ENCODE measurements around the gene ELF5.

Gene ELF5

GRCh38 chr11:34439610-34440198, 73.9 kb downstream of the ELF5 start:
- DNase-seq: peak in 1 of 2 donors; percentile 18
- Histone ChIP-seq H3K9me3 (ENCODE audit: insufficient read depth, low read depth, low read length) (no peaks in the 10 kb centered on the region), H2AFZ (ENCODE audit: insufficient read depth, low read length, poor library complexity) (no peak overlapping the region), H3K9ac (ENCODE audit: low read length) (no peak overlapping the region), H3K27ac (ENCODE audit: low read depth, low read length) (no peak overlapping the region), H3K36me3 (ENCODE audit: control insufficient read depth in 1 of 2, insufficient read depth in 2 of 2, low read length in 2 of 2) (no peaks in the 10 kb centered on the region), H2BK120ac (ENCODE audit: insufficient read depth, low read length, poor library complexity) (no peak overlapping the region), H2AK5ac (ENCODE audit: low read length) (no peak overlapping the region), H4K91ac (ENCODE audit: low read depth, low read length) (no peak overlapping the region), H3K4me3 (ENCODE audit: low read depth, low read length) (no peak overlapping the region), H3K4ac (ENCODE audit: low read depth, low read length) (no peak overlapping the region), H4K8ac (ENCODE audit: low read depth, low read length) (no peak overlapping the region), H3K27me3 (ENCODE audit: insufficient read depth, low read length) (no peaks in the 10 kb centered on the region), H3K4me2 (ENCODE audit: low read length) (peak overlapping the region; percentile 75), H3K23ac (ENCODE audit: low read length) (peak overlapping the region; percentile 38), H3K14ac (ENCODE audit: low read length) (no peak overlapping the region), H4K12ac (ENCODE audit: low read depth, low read length) (no peak overlapping the region), H3K18ac (ENCODE audit: low read length) (no peak overlapping the region), H3K79me2 (ENCODE audit: control insufficient read depth, insufficient read depth, low read length, poor library complexity) (no peaks in the 10 kb centered on the region), H2BK12ac (ENCODE audit: low read length) (no peak overlapping the region), H3K79me1 (ENCODE audit: low read length) (no peaks in the 10 kb centered on the region), H2BK5ac (ENCODE audit: low read depth, low read length, poor library complexity) (no peak overlapping the region), H3K4me1 (ENCODE audit: control insufficient read depth in 1 of 2, insufficient read depth in 2 of 2, low read length in 2 of 2) (peaks cover 0 to 2% of the 10 kb centered on the region in 2 experiments)
- WGBS (ENCODE audit: extremely low coverage, insufficient coverage, insufficient read length): no CpG with 5 or more reads among the region's 8 CpGs

GRCh38 chr11:34438529-34439507, 74.8 kb downstream of the ELF5 start, which contains the start of gene CAT:
Gene CAT, plus strand, starts transcription at chr11:34438934. Its CDS starts 80 bp downstream, at chr11:34439014.
- no peak within 1 kb of the TSS for H4K91ac ChIP-seq (ENCODE audit: low read depth, low read length)
- peak within 1 kb of the TSS; percentile 62 for H2AFZ ChIP-seq (ENCODE audit: insufficient read depth, low read length, poor library complexity)
- peak within 1 kb of the TSS; percentile 71 for H3K9ac ChIP-seq (ENCODE audit: low read length)
- H3K4me3 ChIP-seq (ENCODE audit: low read depth, low read length): peak within 1 kb of the TSS; percentile 90
- H3K18ac ChIP-seq (ENCODE audit: low read length): no peak within 1 kb of the TSS
- no peaks in the 10 kb centered on the region for H3K79me1 ChIP-seq (ENCODE audit: low read length)
- H3K23ac ChIP-seq (ENCODE audit: low read length): peak within 1 kb of the TSS; percentile 38
- H3K4me2 ChIP-seq (ENCODE audit: low read length): peak within 1 kb of the TSS; percentile 80
- no peak within 1 kb of the TSS for H4K12ac ChIP-seq (ENCODE audit: low read depth, low read length)
- H2AK5ac ChIP-seq (ENCODE audit: low read length): no peak within 1 kb of the TSS
- DNase-seq: peak; percentile 96 to 97
- no peak within 1 kb of the TSS for H2BK12ac ChIP-seq (ENCODE audit: low read length)
- peaks cover 0 to 2% of the 10 kb centered on the region in 2 experiments for H3K4me1 ChIP-seq (ENCODE audit: control insufficient read depth in 1 of 2, insufficient read depth in 2 of 2, low read length in 2 of 2)
- no peak within 1 kb of the TSS for H3K27ac ChIP-seq (ENCODE audit: low read depth, low read length)
- no peak within 1 kb of the TSS for H3K14ac ChIP-seq (ENCODE audit: low read length)
- WGBS (ENCODE audit: extremely low coverage, insufficient coverage, insufficient read length): no CpG with 5 or more reads among the region's 62 CpGs
- no peaks in the 10 kb centered on the region for H3K9me3 ChIP-seq (ENCODE audit: insufficient read depth, low read depth, low read length)
- no peak within 1 kb of the TSS for H4K8ac ChIP-seq (ENCODE audit: low read depth, low read length)
- H3K79me2 ChIP-seq (ENCODE audit: control insufficient read depth, insufficient read depth, low read length, poor library complexity): no peaks in the 10 kb centered on the region
- no peak within 1 kb of the TSS for H2BK5ac ChIP-seq (ENCODE audit: low read depth, low read length, poor library complexity)
- H3K27me3 ChIP-seq (ENCODE audit: insufficient read depth, low read length): no peaks in the 10 kb centered on the region
- H2BK120ac ChIP-seq (ENCODE audit: insufficient read depth, low read length, poor library complexity): no peak within 1 kb of the TSS
- no peak within 1 kb of the TSS for H3K4ac ChIP-seq (ENCODE audit: low read depth, low read length)
- no peaks in the 10 kb centered on the region for H3K36me3 ChIP-seq (ENCODE audit: control insufficient read depth in 1 of 2, insufficient read depth in 2 of 2, low read length in 2 of 2)

- DNase-seq: no peak
- Histone ChIP-seq H3K27ac (ENCODE audit: low read depth, low read length) (no peak overlapping the region), H3K4me2 (ENCODE audit: low read length) (no peak overlapping the region), H2BK5ac (ENCODE audit: low read depth, low read length, poor library complexity) (no peak overlapping the region), H3K4ac (ENCODE audit: low read depth, low read length) (no peak overlapping the region), H2AFZ (ENCODE audit: insufficient read depth, low read length, poor library complexity) (no peak overlapping the region), H3K79me2 (ENCODE audit: control insufficient read depth, insufficient read depth, low read length, poor library complexity) (no peaks in the 10 kb centered on the region), H3K18ac (ENCODE audit: low read length) (no peak overlapping the region), H2AK5ac (ENCODE audit: low read length) (no peak overlapping the region), H3K9ac (ENCODE audit: low read length) (no peak overlapping the region), H2BK12ac (ENCODE audit: low read length) (no peak overlapping the region), H4K8ac (ENCODE audit: low read depth, low read length) (no peak overlapping the region), H2BK120ac (ENCODE audit: insufficient read depth, low read length, poor library complexity) (no peak overlapping the region), H3K27me3 (ENCODE audit: insufficient read depth, low read length) (no peaks in the 10 kb centered on the region), H3K9me3 (ENCODE audit: insufficient read depth, low read depth, low read length) (no peaks in the 10 kb centered on the region), H3K14ac (ENCODE audit: low read length) (no peak overlapping the region), H4K91ac (ENCODE audit: low read depth, low read length) (no peak overlapping the region), H4K12ac (ENCODE audit: low read depth, low read length) (no peak overlapping the region), H3K4me3 (ENCODE audit: low read depth, low read length) (no peak overlapping the region), H3K79me1 (ENCODE audit: low read length) (no peaks in the 10 kb centered on the region), H3K23ac (ENCODE audit: low read length) (no peak overlapping the region), H3K36me3 (ENCODE audit: control insufficient read depth in 1 of 2, insufficient read depth in 2 of 2, low read length in 2 of 2) (no peaks in the 10 kb centered on the region), H3K4me1 (ENCODE audit: control insufficient read depth in 1 of 2, insufficient read depth in 2 of 2, low read length in 2 of 2) (peaks cover 0 to 2% of the 10 kb centered on the region in 2 experiments)
- no CpG with 5 or more reads among the region's 2 CpGs for WGBS (ENCODE audit: extremely low coverage, insufficient coverage, insufficient read length)
These were observed 76.1 kb downstream of the ELF5 start for GRCh38 chr11:34437224-34438125.

GRCh38 chr11:34433899-34434298, 79.7 kb downstream of the ELF5 start:
- no peak overlapping the region for H3K27ac ChIP-seq (ENCODE audit: low read depth, low read length)
- no peak overlapping the region for H3K4me3 ChIP-seq (ENCODE audit: low read depth, low read length)
- H3K18ac ChIP-seq (ENCODE audit: low read length): no peak overlapping the region
- no peak overlapping the region for H3K23ac ChIP-seq (ENCODE audit: low read length)
- no peak overlapping the region for H2BK5ac ChIP-seq (ENCODE audit: low read depth, low read length, poor library complexity)
- H4K91ac ChIP-seq (ENCODE audit: low read depth, low read length): no peak overlapping the region
- H4K12ac ChIP-seq (ENCODE audit: low read depth, low read length): no peak overlapping the region
- H3K4me2 ChIP-seq (ENCODE audit: low read length): no peak overlapping the region
- H3K14ac ChIP-seq (ENCODE audit: low read length): no peak overlapping the region
- H3K79me1 ChIP-seq (ENCODE audit: low read length): no peaks in the 10 kb centered on the region
- no peaks in the 10 kb centered on the region for H3K79me2 ChIP-seq (ENCODE audit: control insufficient read depth, insufficient read depth, low read length, poor library complexity)
- H2BK120ac ChIP-seq (ENCODE audit: insufficient read depth, low read length, poor library complexity): no peak overlapping the region
- no peak overlapping the region for H4K8ac ChIP-seq (ENCODE audit: low read depth, low read length)
- WGBS (ENCODE audit: extremely low coverage, insufficient coverage, insufficient read length): no CpG with 5 or more reads among the region's 3 CpGs
- no peak overlapping the region for H2AFZ ChIP-seq (ENCODE audit: insufficient read depth, low read length, poor library complexity)
- no peaks in the 10 kb centered on the region for H3K27me3 ChIP-seq (ENCODE audit: insufficient read depth, low read length)
- H3K4me1 ChIP-seq (ENCODE audit: control insufficient read depth in 1 of 2, insufficient read depth in 2 of 2, low read length in 2 of 2): no peaks in the 10 kb centered on the region
- no peak overlapping the region for H2BK12ac ChIP-seq (ENCODE audit: low read length)
- H3K9ac ChIP-seq (ENCODE audit: low read length): no peak overlapping the region
- no peaks in the 10 kb centered on the region for H3K9me3 ChIP-seq (ENCODE audit: insufficient read depth, low read depth, low read length)
- no peak overlapping the region for H2AK5ac ChIP-seq (ENCODE audit: low read length)
- H3K4ac ChIP-seq (ENCODE audit: low read depth, low read length): no peak overlapping the region
- H3K36me3 ChIP-seq (ENCODE audit: control insufficient read depth in 1 of 2, insufficient read depth in 2 of 2, low read length in 2 of 2): no peaks in the 10 kb centered on the region
- DNase-seq: no peak
